NB4 (cell line): ENCODE data around the gene MYH9.

Source experiments
- DNase-seq: peaks from one replicate; pipeline ENCODE4 v3.0.0; 2010; ENCODE audit warnings: low read depth
- H3K4me3 ChIP-seq: one replicate; pipeline ENCODE4 v1.5.1; 2011; ENCODE audit warnings: mild to moderate bottlenecking, low read depth, low read length, moderate library complexity
- MAX ChIP-seq: IDR thresholded peaks from 2 replicates; pipeline ENCODE4 v1.6.1; 2011; ENCODE audit warnings: low read depth, low read length
- MYC ChIP-seq: IDR thresholded peaks from 2 replicates; pipeline ENCODE4 v1.6.1; 2011; ENCODE audit warnings: low read depth, low read length
- POLR2A ChIP-seq: IDR thresholded peaks from 2 replicates; pipeline ENCODE4 v1.6.1; 2011; ENCODE audit warnings: mild to moderate bottlenecking; ENCODE audit not compliant: insufficient read length; ENCODE audit errors: extremely low read depth
- TF ChIP-seq, protein P1 (sequence below): IDR thresholded peaks from one replicate; pipeline ENCODE4 v1.5.1; 2012; ENCODE audit warnings: low read depth, low read length

MYH9 gene

GRCh38 chr22:36326178-36327161 lies 61.3 kb downstream of the MYH9 start:
- TF ChIP-seq MYC (no peak), MAX (no peak), POLR2A (no peak)
- TF ChIP-seq, protein P1, sequence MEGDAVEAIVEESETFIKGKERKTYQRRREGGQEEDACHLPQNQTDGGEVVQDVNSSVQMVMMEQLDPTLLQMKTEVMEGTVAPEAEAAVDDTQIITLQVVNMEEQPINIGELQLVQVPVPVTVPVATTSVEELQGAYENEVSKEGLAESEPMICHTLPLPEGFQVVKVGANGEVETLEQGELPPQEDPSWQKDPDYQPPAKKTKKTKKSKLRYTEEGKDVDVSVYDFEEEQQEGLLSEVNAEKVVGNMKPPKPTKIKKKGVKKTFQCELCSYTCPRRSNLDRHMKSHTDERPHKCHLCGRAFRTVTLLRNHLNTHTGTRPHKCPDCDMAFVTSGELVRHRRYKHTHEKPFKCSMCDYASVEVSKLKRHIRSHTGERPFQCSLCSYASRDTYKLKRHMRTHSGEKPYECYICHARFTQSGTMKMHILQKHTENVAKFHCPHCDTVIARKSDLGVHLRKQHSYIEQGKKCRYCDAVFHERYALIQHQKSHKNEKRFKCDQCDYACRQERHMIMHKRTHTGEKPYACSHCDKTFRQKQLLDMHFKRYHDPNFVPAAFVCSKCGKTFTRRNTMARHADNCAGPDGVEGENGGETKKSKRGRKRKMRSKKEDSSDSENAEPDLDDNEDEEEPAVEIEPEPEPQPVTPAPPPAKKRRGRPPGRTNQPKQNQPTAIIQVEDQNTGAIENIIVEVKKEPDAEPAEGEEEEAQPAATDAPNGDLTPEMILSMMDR = no peak
- no peak overlapping the region for H3K4me3 ChIP-seq
- no peak for DNase-seq

DNA sequence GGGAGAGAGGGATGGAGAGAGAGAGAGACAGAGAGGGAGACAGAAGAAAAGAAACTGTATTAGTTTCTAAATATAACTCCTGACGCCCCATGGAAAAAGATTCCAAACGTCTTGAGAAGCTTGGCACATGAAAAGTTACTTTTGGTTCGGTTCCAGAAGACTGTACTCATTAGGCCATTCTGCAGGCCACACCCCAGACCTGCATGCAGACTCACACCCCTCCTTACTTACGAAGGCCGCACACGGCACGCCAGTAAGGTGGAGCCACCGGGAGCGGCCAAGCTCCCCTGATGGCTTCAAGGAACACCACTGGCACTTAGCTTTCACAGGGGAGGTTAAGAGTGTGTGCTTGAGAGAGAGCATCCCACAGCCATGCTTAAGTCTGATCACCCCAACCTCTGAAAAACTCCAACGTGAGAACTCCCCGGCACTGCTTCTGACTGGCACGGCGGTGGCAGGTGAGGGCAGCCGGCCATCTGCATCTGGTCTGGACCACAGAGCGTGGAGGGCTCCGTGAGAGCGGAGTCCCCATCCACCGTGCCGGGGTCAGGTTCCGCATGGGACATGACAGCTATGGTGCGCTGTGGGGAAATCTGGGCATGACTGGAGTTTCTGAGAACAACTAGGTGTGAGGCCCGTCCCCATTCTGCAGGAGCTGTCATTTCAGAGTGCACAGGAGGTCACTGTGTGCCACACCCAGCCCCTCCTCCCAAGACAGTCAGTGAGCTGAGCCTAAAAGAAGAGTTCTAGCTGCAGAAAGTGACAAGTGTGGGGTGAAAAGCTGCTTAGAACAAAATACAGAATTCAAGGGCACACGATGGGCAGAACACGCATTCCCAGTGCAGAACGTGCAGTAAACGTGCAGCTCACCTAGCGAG lies 62.4 kb downstream of the MYH9 start:
- no peak overlapping the region for H3K4me3 ChIP-seq
- DNase-seq = no peak
- TF ChIP-seq MYC (no peak), POLR2A (no peak), MAX (no peak)
- TF ChIP-seq, protein P1 = no peak

GRCh38 chr22:36324414-36324813 lies 63.4 kb downstream of the MYH9 start:
- H3K4me3 ChIP-seq = no peak overlapping the region
- TF ChIP-seq MYC = no peak
- TF ChIP-seq, protein P1 = no peak
- no peak for TF ChIP-seq POLR2A
- no peak for TF ChIP-seq MAX
- DNase-seq = no peak

DNA sequence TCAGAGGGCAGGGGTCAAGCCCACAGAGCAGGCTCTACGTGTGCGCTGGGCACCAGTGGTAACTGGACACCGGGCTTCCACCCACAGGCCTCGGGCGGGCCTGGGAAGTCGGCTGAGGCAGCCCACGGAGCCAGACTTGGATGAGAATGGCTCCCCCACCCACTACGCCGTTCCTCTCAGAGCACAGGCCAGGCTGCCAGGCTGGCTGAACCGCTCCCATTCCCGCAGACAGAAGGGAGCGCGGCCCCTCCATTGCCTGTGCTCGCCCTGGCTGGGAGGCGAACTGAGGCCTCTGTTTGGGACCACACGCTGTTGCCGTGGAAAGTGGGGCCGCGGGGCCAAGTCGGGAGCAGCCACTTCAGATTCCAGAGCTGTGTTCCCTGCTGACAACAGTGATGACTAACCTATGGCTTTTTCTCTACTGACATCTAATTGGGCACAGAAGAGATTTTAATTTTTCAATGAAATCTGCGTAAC lies 63.9 kb downstream of the MYH9 start:
- TF ChIP-seq POLR2A (no peak), MAX (no peak), MYC (no peak)
- TF ChIP-seq, protein P1 = no peak
- H3K4me3 ChIP-seq = no peak overlapping the region
- DNase-seq = no peak

DNA sequence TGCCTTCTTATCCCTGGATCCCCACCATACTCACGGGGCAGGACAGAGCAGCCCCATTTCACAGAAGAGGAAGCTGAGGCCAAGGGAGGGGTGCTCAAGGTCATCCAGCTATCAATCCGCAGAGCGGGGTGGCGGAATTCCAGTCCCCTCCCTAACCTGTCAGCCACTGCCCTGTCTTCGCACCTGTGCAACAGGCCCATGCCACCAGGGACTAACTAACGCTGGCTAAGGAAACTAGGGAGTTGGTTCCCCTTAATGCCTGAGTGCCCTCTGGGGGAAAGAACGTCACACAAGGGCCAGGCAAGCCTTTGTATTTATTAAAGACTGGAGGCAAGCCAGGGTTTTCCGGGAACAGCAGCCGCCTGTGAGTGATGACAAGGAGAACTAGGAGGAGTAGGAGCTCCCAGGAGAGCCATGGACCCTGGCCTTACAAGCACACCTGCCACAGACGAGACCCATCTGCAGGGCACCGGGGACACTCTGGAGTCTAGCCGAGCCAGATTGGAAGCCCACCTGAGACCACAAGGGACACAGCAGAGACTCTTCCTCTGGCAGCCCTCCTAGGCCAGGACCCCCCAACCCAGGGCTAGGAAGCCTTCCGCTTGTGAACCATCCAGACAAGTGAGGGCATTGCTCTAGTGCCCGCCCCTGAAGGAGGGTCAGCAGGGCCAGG lies 64.4 kb downstream of the MYH9 start:
- no peak overlapping the region for H3K4me3 ChIP-seq
- TF ChIP-seq MYC (no peak), MAX (no peak), POLR2A (no peak)
- TF ChIP-seq, protein P1 = no peak
- DNase-seq = no peak
